Mammary epithelial cell (primary cell): ENCODE measurements around the gene TSHZ1.

Source experiments
- CTCF ChIP-seq, 2 donors: IDR thresholded peaks in 1 of 2; conservative IDR thresholded peaks in 1 of 2; 2 replicates each; pipeline ENCODE4 v1.5.1; 2011 to 2012; ENCODE audit warnings: inconsistent platforms in 2 of 2, low read length in 2 of 2, mild to moderate bottlenecking in 2 of 2, control low read depth in 1 of 2, low read depth in 1 of 2; ENCODE audit not compliant: insufficient read depth in 1 of 2; ENCODE audit errors: extremely low read depth in 1 of 2
- EZH2 ChIP-seq: IDR thresholded peaks from 2 replicates; pipeline ENCODE4 v1.6.1; 2012; ENCODE audit warnings: low read length, inconsistent platforms, borderline replicate concordance

- TF ChIP-seq CTCF (conservative IDR thresholded peaks at IDR 0.05 in 1 of 2, IDR thresholded peaks at IDR 0.05 in 1 of 2; ENCODE audit: extremely low read depth in 1 of 2, insufficient read depth in 1 of 2, low read depth in 1 of 2, low read length in 2 of 2) (no peak), EZH2 (no peak)
These were observed 41.5 kb downstream of the TSHZ1 start for GRCh38 chr18:75252136-75252535.
